HEK293T (cell line): ENCODE results near the gene MYMX.

Experiments
- ARNT ChIP-seq: fragments of 450-650 bp; IDR thresholded peaks from 2 replicates; pipeline ENCODE4 v1.6.1; 2017; ENCODE audit warnings: mild to moderate bottlenecking
- BHLHE40 ChIP-seq: fragments of 450-650 bp; IDR thresholded peaks from 2 replicates; pipeline ENCODE4 v1.6.1; 2016; ENCODE audit warnings: mild to moderate bottlenecking, moderate library complexity, borderline replicate concordance
- CTBP1 ChIP-seq: fragments of 450-650 bp; IDR thresholded peaks from 2 replicates; pipeline ENCODE4 v1.6.1; 2016; ENCODE audit warnings: borderline replicate concordance
- FOXA1 ChIP-seq: fragments of 450-650 bp; IDR thresholded peaks from 2 replicates; pipeline ENCODE4 v1.6.1; 2016; ENCODE audit warnings: mild to moderate bottlenecking
- FOXK2 ChIP-seq: fragments of 450-650 bp; IDR thresholded peaks from 2 replicates; pipeline ENCODE4 v1.6.1; 2016; ENCODE audit warnings: mild to moderate bottlenecking
- FOXM1 ChIP-seq: fragments of 450-650 bp; IDR thresholded peaks from 2 replicates; pipeline ENCODE4 v1.6.1; 2017; ENCODE audit warnings: mild to moderate bottlenecking, borderline replicate concordance
- HDGF ChIP-seq: fragments of 450-650 bp; IDR thresholded peaks from 2 replicates; pipeline ENCODE4 v1.6.1; 2017; ENCODE audit warnings: antibody characterized with exemption, borderline replicate concordance
- NFRKB ChIP-seq: fragments of 450-650 bp; IDR thresholded peaks from 2 replicates; pipeline ENCODE4 v1.6.1; 2016; ENCODE audit warnings: mild to moderate bottlenecking, moderate library complexity
- TARDBP ChIP-seq: fragments of 450-650 bp; IDR thresholded peaks from 2 replicates; pipeline ENCODE4 v1.6.1; 2016
- ZNF384 ChIP-seq: fragments of 450-650 bp; IDR thresholded peaks from 2 replicates; pipeline ENCODE4 v1.6.1; 2016

DNA sequence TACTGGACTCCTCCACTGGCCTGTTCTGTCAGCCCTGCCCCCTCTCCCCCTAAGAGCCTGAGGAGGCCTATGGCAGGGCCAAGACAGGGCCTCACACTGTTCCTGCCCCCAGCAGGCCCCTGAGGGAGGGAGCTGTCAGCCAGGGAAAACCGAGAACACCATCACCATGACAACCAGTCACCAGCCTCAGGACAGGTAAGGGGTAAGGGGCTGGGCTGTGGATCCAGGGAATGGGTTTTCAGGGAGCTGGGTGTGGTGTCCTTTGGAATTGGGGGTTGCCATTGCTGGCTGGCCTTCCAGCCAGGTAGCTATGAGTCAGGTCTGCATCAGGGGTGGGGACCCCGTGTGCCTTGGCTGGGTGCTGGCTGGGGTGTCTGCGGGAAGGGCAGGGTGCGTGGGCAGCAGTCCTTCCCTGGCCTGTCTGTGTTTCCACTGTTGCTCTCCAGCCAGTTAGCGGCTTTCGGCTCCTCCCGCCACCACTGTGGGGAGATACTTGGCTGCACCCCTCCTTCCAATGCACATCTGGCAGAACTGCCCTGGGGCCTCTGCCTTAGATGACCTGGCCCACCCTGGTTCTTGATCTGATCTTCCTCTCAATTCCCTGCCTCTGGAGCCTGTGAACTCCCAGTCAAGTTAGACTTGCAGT lies 10.5 kb downstream of the MYMX start:
- no peak for TF ChIP-seq NFRKB
- TF ChIP-seq HDGF, result no peak
- no peak for TF ChIP-seq TARDBP
- TF ChIP-seq BHLHE40, result no peak
- TF ChIP-seq ZNF384, result no peak
- TF ChIP-seq ARNT, result no peak
- no peak for TF ChIP-seq FOXM1
- TF ChIP-seq FOXK2, result no peak
- no peak for TF ChIP-seq FOXA1
- TF ChIP-seq CTBP1, result no peak
